Measurements from ENCODE around the gene SECTM1.

The SECTM1 gene

GRCh38 chr17:82322526-82323453 is 10.8 kb downstream of the SECTM1 start:
- H3K27me3 ChIP-seq: peaks cover 12 to 46% (median 24%) of the 10 kb centered on the region in 11 experiments; a peak in 20 of 22 replicates
- peaks cover 9 to 49% (median 25%) of the 10 kb centered on the region in 10 experiments; a peak in 19 of 20 replicates for H3K4me1 ChIP-seq
- no peak overlapping the region for H3K27ac ChIP-seq
- H3K4me2 ChIP-seq: peak overlapping the region in 1 of 11 experiments; percentile 27; a peak in 1 of 22 replicates
- TF ChIP-seq Cebpa-rat (IDR thresholded peaks at IDR 0.05): no peak
- no peak overlapping the region for H3K9ac ChIP-seq
- no peak overlapping the region for H3K4me3 ChIP-seq
- peaks cover 0 to 21% (median 15%) of the 10 kb centered on the region in 11 experiments; a peak in 14 of 22 replicates for H3K9me3 ChIP-seq (replicated peaks in 1 of 11)
- peaks cover 0 to 25% (median 3%) of the 10 kb centered on the region in 11 experiments; a peak in 9 of 22 replicates for H4K20me1 ChIP-seq
- no peaks in the 10 kb centered on the region for H3K36me3 ChIP-seq

DNA sequence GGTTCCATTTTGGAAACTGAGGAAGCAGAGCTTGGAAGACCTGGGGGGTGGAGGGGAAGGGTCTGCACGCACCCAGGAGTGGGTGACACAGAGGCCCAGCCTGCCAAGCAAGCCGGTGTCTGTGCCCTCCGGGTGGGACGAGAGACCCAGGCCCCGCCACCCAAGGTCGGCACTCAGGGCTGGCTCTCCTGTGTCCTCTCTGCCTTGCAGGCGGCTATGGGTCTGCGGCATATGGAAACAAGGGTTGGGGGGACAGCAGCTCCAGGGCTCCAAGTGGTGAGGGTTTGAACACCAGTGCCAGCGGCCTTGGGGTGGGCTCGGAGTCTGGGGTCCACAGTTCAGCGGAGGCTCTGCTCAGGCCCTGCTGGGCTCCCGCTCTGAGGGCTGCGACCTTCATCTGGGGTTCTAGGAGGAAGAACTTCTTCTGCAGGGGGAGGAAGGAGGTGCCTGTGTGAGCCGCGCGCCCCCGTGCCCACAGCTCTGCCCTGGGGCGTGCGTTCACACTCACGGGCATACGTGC is 11.6 kb downstream of the SECTM1 start:
- H3K9me3 ChIP-seq (replicated peaks in 1 of 11): peaks cover 0 to 21% (median 15%) of the 10 kb centered on the region in 11 experiments; a peak in 14 of 22 replicates
- H3K4me2 ChIP-seq: peak overlapping the region in 3 of 11 experiments; percentile 12 to 27 (median 19); a peak in 3 of 22 replicates
- TF ChIP-seq Cebpa-rat (IDR thresholded peaks at IDR 0.05): no peak
- no peak overlapping the region for H3K4me3 ChIP-seq
- H4K20me1 ChIP-seq: peaks cover 0 to 25% (median 3%) of the 10 kb centered on the region in 11 experiments; a peak in 9 of 22 replicates
- no peak overlapping the region for H3K9ac ChIP-seq
- H3K36me3 ChIP-seq: no peaks in the 10 kb centered on the region
- peaks cover 18 to 52% (median 31%) of the 10 kb centered on the region in 11 experiments for H3K27me3 ChIP-seq
- H3K4me1 ChIP-seq: peaks cover 11 to 53% (median 30%) of the 10 kb centered on the region in 10 experiments; a peak in 19 of 20 replicates
- H3K27ac ChIP-seq: no peak overlapping the region

- Histone ChIP-seq H3K4me3 (no peak overlapping the region), H3K9me3 (replicated peaks in 1 of 11) (peaks cover 0 to 21% (median 15%) of the 10 kb centered on the region in 11 experiments; a peak in 14 of 22 replicates), H3K36me3 (no peaks in the 10 kb centered on the region), H3K4me2 (peak overlapping the region in 6 of 11 experiments; percentile 12 to 54 (median 22); a peak in 7 of 22 replicates), H3K9ac (no peak overlapping the region), H3K4me1 (peaks cover 13 to 54% (median 36%) of the 10 kb centered on the region in 10 experiments; a peak in 19 of 20 replicates), H4K20me1 (peaks cover 0 to 30% (median 3%) of the 10 kb centered on the region in 11 experiments; a peak in 9 of 22 replicates), H3K27me3 (peaks cover 26 to 59% (median 38%) of the 10 kb centered on the region in 11 experiments), H3K27ac (no peak overlapping the region)
- no peak for TF ChIP-seq Cebpa-rat (IDR thresholded peaks at IDR 0.05)
Measured at GRCh38 chr17:82320956-82321927, 12.3 kb downstream of the SECTM1 start.

DNA sequence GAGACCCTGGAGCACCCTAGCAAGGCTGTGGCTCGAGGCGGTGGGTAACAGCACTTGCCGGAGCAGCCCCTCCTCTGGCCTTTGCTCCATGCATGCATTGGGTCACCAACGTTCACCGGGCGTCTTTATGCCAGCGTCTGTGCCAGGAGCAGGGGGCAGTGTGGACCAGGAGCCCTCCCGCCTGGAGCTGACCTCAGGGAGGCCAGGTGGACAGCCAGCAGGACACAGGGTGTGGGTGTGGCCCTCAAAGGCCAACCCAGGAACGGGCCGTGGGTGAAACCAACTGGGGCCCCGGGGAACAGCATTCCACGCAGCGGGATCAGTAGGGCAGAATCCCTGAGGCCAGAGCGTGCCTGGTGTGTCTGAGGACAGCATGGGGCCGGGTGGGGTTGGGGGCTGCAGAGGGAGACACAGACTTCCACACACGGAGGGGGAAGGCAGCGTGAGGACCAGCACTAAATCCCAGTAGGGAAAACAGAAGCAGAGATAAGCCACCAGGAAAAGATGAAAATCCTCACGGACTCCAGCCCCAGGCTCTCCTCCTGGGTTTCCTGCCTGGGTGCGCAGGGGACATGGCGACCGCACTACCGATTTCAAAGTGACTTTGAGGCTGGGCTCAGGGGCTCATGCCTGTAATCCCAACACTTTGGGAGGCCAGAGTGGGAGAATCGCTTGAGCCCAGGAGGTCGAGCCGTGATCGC is 13.3 kb downstream of the SECTM1 start:
- Histone ChIP-seq H3K27me3 (peaks cover 36 to 62% (median 46%) of the 10 kb centered on the region in 11 experiments), H3K4me1 (peaks cover 20 to 54% (median 37%) of the 10 kb centered on the region in 10 experiments; a peak in 19 of 20 replicates), H3K4me2 (no peak overlapping the region), H3K4me3 (no peak overlapping the region), H3K27ac (no peak overlapping the region), H3K9ac (no peak overlapping the region), H3K9me3 (replicated peaks in 1 of 11) (peaks cover 0 to 21% (median 15%) of the 10 kb centered on the region in 11 experiments; a peak in 14 of 22 replicates), H4K20me1 (peaks cover 0 to 40% (median 0%) of the 10 kb centered on the region in 11 experiments; a peak in 9 of 22 replicates), H3K36me3 (no peaks in the 10 kb centered on the region)
- TF ChIP-seq Cebpa-rat (IDR thresholded peaks at IDR 0.05): no peak

- no peak for TF ChIP-seq Cebpa-rat (IDR thresholded peaks at IDR 0.05)
- no peak overlapping the region for H3K4me3 ChIP-seq
- H3K9me3 ChIP-seq (replicated peaks in 1 of 11): peaks cover 0 to 21% (median 15%) of the 10 kb centered on the region in 11 experiments; a peak in 14 of 22 replicates
- H3K4me1 ChIP-seq: peaks cover 18 to 54% (median 36%) of the 10 kb centered on the region in 10 experiments; a peak in 19 of 20 replicates
- no peak overlapping the region for H3K9ac ChIP-seq
- no peaks in the 10 kb centered on the region for H3K36me3 ChIP-seq
- H4K20me1 ChIP-seq: peaks cover 0 to 40% (median 0%) of the 10 kb centered on the region in 11 experiments; a peak in 8 of 22 replicates
- no peak overlapping the region for H3K27ac ChIP-seq
- H3K27me3 ChIP-seq: peaks cover 33 to 62% (median 52%) of the 10 kb centered on the region in 11 experiments
- H3K4me2 ChIP-seq: no peak overlapping the region
Measured at GRCh38 chr17:82319619-82320062, 13.9 kb downstream of the SECTM1 start.

DNA sequence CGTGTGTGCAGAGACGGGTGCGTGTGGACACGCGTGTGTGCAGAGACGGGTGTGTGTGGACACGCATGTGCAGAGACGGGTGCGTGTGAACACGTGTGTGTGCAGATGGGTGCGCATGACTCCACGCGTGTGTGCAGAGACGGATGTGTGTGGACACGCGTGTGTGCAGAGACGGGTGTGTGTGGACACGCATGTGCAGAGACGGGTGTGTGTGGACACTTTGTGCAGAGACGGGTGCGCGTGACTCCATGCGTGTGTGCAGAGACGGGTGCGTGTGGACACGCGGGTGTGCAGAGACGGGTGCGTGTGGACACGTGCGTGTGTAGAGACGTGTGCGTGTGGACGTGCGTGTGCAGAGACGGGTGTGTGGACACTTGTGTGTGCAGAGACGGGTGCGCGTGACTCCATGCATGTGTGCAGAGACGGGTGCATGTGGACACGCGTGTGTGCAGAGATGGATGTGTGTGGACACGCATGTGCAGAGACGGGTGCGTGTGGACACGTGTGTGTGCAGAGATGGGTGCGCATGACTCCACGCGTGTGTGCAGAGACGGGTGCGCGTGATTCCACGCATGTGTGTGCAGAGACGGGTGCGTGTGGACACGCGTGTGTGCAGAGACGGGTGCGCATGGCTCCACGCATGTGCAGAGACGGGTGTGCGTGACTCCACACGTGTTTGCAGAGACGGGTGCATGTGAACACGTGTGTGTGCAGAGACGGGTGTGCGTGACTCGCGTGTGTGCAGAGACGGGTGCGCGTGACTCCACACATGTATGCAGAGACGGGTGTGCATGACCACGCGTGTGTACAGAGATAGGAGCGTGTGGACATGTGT is 14.6 kb downstream of the SECTM1 start:
- H3K9ac ChIP-seq: no peak overlapping the region
- H3K4me3 ChIP-seq: no peak overlapping the region
- no peak overlapping the region for H3K27ac ChIP-seq
- H3K4me2 ChIP-seq: no peak overlapping the region
- no peak for TF ChIP-seq Cebpa-rat (IDR thresholded peaks at IDR 0.05)
- H3K27me3 ChIP-seq: peaks cover 31 to 64% (median 55%) of the 10 kb centered on the region in 11 experiments
- H3K4me1 ChIP-seq: peaks cover 21 to 55% (median 37%) of the 10 kb centered on the region in 10 experiments; a peak in 19 of 20 replicates
- H3K36me3 ChIP-seq: no peaks in the 10 kb centered on the region
- peaks cover 0 to 21% (median 15%) of the 10 kb centered on the region in 11 experiments; a peak in 14 of 22 replicates for H3K9me3 ChIP-seq (replicated peaks in 1 of 11)
- H4K20me1 ChIP-seq: peaks cover 0 to 44% (median 0%) of the 10 kb centered on the region in 11 experiments; a peak in 8 of 22 replicates

GRCh38 chr17:82318169-82318498 is 15.4 kb downstream of the SECTM1 start:
- H3K4me2 ChIP-seq: no peak overlapping the region
- peaks cover 0 to 21% (median 15%) of the 10 kb centered on the region in 11 experiments; a peak in 14 of 22 replicates for H3K9me3 ChIP-seq (replicated peaks in 1 of 11)
- peaks cover 0 to 48% (median 0%) of the 10 kb centered on the region in 11 experiments; a peak in 8 of 22 replicates for H4K20me1 ChIP-seq
- H3K27me3 ChIP-seq: peaks cover 31 to 65% (median 56%) of the 10 kb centered on the region in 11 experiments
- no peaks in the 10 kb centered on the region for H3K36me3 ChIP-seq
- H3K9ac ChIP-seq: no peak overlapping the region
- TF ChIP-seq Cebpa-rat (IDR thresholded peaks at IDR 0.05): no peak
- H3K27ac ChIP-seq: no peak overlapping the region
- peaks cover 21 to 50% (median 36%) of the 10 kb centered on the region in 10 experiments; a peak in 19 of 20 replicates for H3K4me1 ChIP-seq
- no peak overlapping the region for H3K4me3 ChIP-seq
